ENCODE results near the gene CALR3. TPM values are rescaled to one million over a fixed set of nuclear protein-coding genes. Genes with fewer than 3 reads are reported as not detected.

CALR3 gene
- total and polyA plus RNA-seq, 10 of the 15 experiments (the other 5 are each of a cell fraction or from before 2014, with no cell fraction given) = 0.05 to 0.45 (median 0.12) TPM; not detected in 2

- TF ChIP-seq, protein P1, sequence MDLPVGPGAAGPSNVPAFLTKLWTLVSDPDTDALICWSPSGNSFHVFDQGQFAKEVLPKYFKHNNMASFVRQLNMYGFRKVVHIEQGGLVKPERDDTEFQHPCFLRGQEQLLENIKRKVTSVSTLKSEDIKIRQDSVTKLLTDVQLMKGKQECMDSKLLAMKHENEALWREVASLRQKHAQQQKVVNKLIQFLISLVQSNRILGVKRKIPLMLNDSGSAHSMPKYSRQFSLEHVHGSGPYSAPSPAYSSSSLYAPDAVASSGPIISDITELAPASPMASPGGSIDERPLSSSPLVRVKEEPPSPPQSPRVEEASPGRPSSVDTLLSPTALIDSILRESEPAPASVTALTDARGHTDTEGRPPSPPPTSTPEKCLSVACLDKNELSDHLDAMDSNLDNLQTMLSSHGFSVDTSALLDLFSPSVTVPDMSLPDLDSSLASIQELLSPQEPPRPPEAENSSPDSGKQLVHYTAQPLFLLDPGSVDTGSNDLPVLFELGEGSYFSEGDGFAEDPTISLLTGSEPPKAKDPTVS (IDR thresholded peaks at IDR 0.05; ENCODE audit: low read depth, low read length) = no peak
- TF ChIP-seq POLR2AphosphoS5 (IDR thresholded peaks at IDR 0.05; ENCODE audit: low read length) (peak; percentile 34; the same call in 1 of the 2 replicates), CTCF (IDR thresholded peaks at IDR 0.05 in 2 of 3, conservative IDR thresholded peaks at IDR 0.05 in 1 of 3; ENCODE audit: control insufficient read depth in 2 of 3, extremely low read depth in 1 of 3, insufficient read depth in 1 of 3, low read depth in 3 of 3, low read length in 3 of 3) (no peak), FOXK2 (IDR thresholded peaks at IDR 0.05) (no peak), SRF (IDR thresholded peaks at IDR 0.05; ENCODE audit: low read depth in 2 of 2, low read length in 2 of 2) (0 out of 4 replicates have a peak, but pooled peaks of 1 of the 2 experiments have one; percentile 33), SMAD5 (IDR thresholded peaks at IDR 0.05; ENCODE audit: low read depth) (no peak), ATF3 (IDR thresholded peaks at IDR 0.05; ENCODE audit: borderline replicate concordance, extremely low read depth, low read depth, low read length) (no peak), DPF2 (IDR thresholded peaks at IDR 0.05) (peak; percentile 82), TAF1 (IDR thresholded peaks at IDR 0.05; ENCODE audit: borderline replicate concordance, low read depth, low read length) (no peak), NFYA (IDR thresholded peaks at IDR 0.05; ENCODE audit: borderline replicate concordance, low read depth, low read length) (no peak), NR2F1 (conservative IDR thresholded peaks at IDR 0.05) (no peak), RB1 (IDR thresholded peaks at IDR 0.05; ENCODE audit: borderline replicate concordance) (no peak), TCF3 (IDR thresholded peaks at IDR 0.05; ENCODE audit: borderline replicate concordance, insufficient read depth, low read depth, low read length) (peak; percentile 73), ATF7 (IDR thresholded peaks at IDR 0.05; ENCODE audit: low read depth) (peak; percentile 89), ZNF24 (IDR thresholded peaks at IDR 0.05) (no peak)
- TF ChIP-seq, protein P2, sequence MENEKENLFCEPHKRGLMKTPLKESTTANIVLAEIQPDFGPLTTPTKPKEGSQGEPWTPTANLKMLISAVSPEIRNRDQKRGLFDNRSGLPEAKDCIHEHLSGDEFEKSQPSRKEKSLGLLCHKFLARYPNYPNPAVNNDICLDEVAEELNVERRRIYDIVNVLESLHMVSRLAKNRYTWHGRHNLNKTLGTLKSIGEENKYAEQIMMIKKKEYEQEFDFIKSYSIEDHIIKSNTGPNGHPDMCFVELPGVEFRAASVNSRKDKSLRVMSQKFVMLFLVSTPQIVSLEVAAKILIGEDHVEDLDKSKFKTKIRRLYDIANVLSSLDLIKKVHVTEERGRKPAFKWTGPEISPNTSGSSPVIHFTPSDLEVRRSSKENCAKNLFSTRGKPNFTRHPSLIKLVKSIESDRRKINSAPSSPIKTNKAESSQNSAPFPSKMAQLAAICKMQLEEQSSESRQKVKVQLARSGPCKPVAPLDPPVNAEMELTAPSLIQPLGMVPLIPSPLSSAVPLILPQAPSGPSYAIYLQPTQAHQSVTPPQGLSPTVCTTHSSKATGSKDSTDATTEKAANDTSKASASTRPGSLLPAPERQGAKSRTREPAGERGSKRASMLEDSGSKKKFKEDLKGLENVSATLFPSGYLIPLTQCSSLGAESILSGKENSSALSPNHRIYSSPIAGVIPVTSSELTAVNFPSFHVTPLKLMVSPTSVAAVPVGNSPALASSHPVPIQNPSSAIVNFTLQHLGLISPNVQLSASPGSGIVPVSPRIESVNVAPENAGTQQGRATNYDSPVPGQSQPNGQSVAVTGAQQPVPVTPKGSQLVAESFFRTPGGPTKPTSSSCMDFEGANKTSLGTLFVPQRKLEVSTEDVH (IDR thresholded peaks at IDR 0.05; ENCODE audit: low read depth, partially characterized antibody) = peak; percentile 87
- TF ChIP-seq, protein P3, sequence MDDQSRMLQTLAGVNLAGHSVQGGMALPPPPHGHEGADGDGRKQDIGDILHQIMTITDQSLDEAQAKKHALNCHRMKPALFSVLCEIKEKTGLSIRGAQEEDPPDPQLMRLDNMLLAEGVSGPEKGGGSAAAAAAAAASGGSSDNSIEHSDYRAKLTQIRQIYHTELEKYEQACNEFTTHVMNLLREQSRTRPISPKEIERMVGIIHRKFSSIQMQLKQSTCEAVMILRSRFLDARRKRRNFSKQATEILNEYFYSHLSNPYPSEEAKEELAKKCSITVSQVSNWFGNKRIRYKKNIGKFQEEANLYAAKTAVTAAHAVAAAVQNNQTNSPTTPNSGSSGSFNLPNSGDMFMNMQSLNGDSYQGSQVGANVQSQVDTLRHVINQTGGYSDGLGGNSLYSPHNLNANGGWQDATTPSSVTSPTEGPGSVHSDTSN (IDR thresholded peaks at IDR 0.05; ENCODE audit: insufficient replicate concordance, low read depth, low read length) = no peak
- TF ChIP-seq, protein P4, sequence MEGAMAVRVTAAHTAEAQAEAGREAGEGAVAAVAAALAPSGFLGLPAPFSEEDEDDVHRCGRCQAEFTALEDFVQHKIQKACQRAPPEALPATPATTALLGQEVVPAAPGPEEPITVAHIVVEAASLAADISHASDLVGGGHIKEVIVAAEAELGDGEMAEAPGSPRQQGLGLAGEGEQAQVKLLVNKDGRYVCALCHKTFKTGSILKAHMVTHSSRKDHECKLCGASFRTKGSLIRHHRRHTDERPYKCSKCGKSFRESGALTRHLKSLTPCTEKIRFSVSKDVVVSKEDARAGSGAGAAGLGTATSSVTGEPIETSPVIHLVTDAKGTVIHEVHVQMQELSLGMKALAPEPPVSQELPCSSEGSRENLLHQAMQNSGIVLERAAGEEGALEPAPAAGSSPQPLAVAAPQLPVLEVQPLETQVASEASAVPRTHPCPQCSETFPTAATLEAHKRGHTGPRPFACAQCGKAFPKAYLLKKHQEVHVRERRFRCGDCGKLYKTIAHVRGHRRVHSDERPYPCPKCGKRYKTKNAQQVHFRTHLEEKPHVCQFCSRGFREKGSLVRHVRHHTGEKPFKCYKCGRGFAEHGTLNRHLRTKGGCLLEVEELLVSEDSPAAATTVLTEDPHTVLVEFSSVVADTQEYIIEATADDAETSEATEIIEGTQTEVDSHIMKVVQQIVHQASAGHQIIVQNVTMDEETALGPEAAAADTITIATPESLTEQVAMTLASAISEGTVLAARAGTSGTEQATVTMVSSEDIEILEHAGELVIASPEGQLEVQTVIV (IDR thresholded peaks at IDR 0.05; ENCODE audit: borderline replicate concordance, partially characterized antibody) = no peak
- TF ChIP-seq, protein P5, sequence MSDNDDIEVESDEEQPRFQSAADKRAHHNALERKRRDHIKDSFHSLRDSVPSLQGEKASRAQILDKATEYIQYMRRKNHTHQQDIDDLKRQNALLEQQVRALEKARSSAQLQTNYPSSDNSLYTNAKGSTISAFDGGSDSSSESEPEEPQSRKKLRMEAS (IDR thresholded peaks at IDR 0.05; ENCODE audit: low read depth, low read length) = no peak
These were observed 46.5 kb downstream of the CALR3 start (continued) for GRCh38 chr19:16449330-16449961.

All from GM12878 (cell line).